HL-60 (cell line): ENCODE measurements around the gene SRMS.

Source experiments
- DNase-seq, 2 experiments: peaks; one replicate each; pipeline ENCODE4 v3.0.0-alpha.2; 2010 to 2020; ENCODE audit warnings: low read depth in 1 of 2, low spot score in 1 of 2
- H3K27ac ChIP-seq: fragments of 250-450 bp; sonication (Bioruptor Pico); replicated peaks from 2 replicates; pipeline ENCODE4 v1.5.1; 2020; ENCODE audit warnings: mild to moderate bottlenecking, moderate library complexity
- H3K27me3 ChIP-seq: fragments of 250-450 bp; sonication (Bioruptor Pico); 2 replicates; pipeline ENCODE4 v1.5.1; 2021; ENCODE audit warnings: mild to moderate bottlenecking, moderate library complexity; ENCODE audit not compliant: insufficient read depth, poor library complexity, severe bottlenecking
- H3K4me3 ChIP-seq: replicated peaks from 2 replicates; pipeline ENCODE4 v1.5.1; 2011; ENCODE audit warnings: mild to moderate bottlenecking, control low read depth, low read length; ENCODE audit not compliant: insufficient read depth
- GABPA ChIP-seq: IDR thresholded peaks from 2 replicates; pipeline ENCODE4 v1.6.1; 2012; ENCODE audit warnings: low read depth
- POLR2AphosphoS5 ChIP-seq: IDR thresholded peaks from 2 replicates; pipeline ENCODE4 v1.6.1; 2012; ENCODE audit warnings: low read depth
- SPI1 ChIP-seq: IDR thresholded peaks from 2 replicates; pipeline ENCODE4 v1.6.1; 2012; ENCODE audit warnings: low read depth, mild to moderate bottlenecking, borderline replicate concordance
- TF ChIP-seq, protein P1 (sequence below): IDR thresholded peaks from one replicate; pipeline ENCODE4 v1.5.1; 2011; ENCODE audit warnings: low read length, control low read depth, inconsistent platforms; ENCODE audit not compliant: insufficient read depth
- TF ChIP-seq, protein P2 (sequence below): IDR thresholded peaks from 2 replicates; pipeline ENCODE4 v1.6.1; 2012; ENCODE audit warnings: low read depth; ENCODE audit not compliant: insufficient replicate concordance

SRMS gene

DNA sequence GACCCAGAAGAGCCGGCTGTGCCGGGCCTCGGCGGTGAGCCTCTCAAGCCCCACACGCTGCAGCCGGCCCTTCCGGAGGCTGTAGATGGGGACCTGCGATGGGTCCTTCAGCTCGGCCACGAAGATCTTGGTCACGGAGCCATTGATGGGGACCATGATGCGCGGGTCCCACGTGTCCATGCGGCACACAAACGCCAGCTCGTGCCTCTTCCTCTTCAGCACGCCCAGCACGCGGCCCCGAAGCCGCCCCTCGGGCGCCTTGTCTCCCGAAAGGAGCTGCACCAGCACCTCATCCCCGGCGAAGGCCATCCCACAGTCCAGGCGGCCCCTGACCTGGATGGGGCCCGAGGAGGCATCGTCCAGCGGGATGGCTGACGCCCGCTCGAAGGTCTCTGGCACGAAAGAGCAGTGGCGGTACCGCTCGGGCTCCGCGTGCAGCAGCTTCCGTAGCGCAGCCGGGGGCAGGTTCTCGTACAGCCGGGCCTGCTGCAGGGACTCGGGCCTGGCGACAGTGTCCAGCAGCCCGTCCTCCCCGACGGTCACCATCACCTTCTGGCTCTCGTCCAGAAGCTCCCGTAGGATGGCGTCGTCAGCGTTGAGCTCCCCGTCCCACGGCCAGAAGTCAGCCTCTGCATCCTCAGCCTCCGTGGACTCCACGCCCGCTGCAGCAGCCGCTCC lies 17.6 kb upstream of the SRMS start:
- H3K27ac ChIP-seq: no peak overlapping the region
- TF ChIP-seq, protein P1, sequence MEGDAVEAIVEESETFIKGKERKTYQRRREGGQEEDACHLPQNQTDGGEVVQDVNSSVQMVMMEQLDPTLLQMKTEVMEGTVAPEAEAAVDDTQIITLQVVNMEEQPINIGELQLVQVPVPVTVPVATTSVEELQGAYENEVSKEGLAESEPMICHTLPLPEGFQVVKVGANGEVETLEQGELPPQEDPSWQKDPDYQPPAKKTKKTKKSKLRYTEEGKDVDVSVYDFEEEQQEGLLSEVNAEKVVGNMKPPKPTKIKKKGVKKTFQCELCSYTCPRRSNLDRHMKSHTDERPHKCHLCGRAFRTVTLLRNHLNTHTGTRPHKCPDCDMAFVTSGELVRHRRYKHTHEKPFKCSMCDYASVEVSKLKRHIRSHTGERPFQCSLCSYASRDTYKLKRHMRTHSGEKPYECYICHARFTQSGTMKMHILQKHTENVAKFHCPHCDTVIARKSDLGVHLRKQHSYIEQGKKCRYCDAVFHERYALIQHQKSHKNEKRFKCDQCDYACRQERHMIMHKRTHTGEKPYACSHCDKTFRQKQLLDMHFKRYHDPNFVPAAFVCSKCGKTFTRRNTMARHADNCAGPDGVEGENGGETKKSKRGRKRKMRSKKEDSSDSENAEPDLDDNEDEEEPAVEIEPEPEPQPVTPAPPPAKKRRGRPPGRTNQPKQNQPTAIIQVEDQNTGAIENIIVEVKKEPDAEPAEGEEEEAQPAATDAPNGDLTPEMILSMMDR: no peak
- TF ChIP-seq GABPA (no peak), SPI1 (no peak), POLR2AphosphoS5 (no peak)
- TF ChIP-seq, protein P2, sequence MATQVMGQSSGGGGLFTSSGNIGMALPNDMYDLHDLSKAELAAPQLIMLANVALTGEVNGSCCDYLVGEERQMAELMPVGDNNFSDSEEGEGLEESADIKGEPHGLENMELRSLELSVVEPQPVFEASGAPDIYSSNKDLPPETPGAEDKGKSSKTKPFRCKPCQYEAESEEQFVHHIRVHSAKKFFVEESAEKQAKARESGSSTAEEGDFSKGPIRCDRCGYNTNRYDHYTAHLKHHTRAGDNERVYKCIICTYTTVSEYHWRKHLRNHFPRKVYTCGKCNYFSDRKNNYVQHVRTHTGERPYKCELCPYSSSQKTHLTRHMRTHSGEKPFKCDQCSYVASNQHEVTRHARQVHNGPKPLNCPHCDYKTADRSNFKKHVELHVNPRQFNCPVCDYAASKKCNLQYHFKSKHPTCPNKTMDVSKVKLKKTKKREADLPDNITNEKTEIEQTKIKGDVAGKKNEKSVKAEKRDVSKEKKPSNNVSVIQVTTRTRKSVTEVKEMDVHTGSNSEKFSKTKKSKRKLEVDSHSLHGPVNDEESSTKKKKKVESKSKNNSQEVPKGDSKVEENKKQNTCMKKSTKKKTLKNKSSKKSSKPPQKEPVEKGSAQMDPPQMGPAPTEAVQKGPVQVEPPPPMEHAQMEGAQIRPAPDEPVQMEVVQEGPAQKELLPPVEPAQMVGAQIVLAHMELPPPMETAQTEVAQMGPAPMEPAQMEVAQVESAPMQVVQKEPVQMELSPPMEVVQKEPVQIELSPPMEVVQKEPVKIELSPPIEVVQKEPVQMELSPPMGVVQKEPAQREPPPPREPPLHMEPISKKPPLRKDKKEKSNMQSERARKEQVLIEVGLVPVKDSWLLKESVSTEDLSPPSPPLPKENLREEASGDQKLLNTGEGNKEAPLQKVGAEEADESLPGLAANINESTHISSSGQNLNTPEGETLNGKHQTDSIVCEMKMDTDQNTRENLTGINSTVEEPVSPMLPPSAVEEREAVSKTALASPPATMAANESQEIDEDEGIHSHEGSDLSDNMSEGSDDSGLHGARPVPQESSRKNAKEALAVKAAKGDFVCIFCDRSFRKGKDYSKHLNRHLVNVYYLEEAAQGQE: no peak

DNA sequence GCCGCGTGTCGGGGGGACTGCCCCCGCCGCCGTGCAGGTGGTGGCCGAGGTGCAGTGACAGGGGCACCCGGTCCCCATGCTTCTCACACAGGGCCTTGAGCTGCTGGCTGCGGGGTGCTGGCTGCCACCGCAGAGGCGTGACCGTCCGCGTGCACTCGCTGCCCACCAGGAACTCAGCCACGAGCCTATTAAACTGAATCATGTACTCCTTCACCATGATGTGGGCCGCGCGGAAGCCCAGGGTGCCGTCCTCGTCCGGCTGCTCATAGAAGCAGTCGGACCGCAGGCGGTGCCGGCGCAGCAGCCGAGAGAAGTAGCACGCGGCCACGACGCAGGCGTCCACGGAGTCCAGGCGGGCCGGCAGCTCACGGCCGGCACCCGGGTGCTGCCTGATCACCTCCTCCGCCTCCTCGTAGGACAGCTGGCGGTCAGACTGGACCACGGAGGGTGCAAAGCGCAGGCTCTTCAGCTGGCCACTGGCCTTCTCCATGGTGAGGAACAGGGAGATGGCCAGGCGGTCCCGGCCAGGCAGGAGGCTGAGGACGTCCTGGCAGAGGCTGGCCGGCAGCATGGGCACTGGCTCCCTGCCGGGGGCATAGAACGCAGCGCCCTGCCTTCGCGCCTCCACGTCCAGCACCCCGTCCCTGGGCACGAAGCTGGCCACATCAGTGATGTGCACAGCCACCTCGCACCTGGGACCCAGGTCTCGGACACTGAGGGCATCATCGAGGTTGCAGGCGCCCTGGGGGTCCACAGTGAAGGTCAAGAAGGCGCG lies 16.7 kb upstream of the SRMS start:
- no peak overlapping the region for H3K4me3 ChIP-seq
- TF ChIP-seq SPI1: no peak
- TF ChIP-seq POLR2AphosphoS5: no peak
- TF ChIP-seq GABPA: no peak
- TF ChIP-seq, protein P2: no peak
- TF ChIP-seq, protein P1: no peak
- H3K27ac ChIP-seq: no peak overlapping the region
- peaks cover 14% of the 10 kb centered on the region for H3K27me3 ChIP-seq
- no peak for DNase-seq

More for the DNA sequence above, 17.6 kb upstream of the SRMS start:
- H3K27me3 ChIP-seq: peaks cover 23% of the 10 kb centered on the region
- DNase-seq: no peak
- no peak overlapping the region for H3K4me3 ChIP-seq

DNA sequence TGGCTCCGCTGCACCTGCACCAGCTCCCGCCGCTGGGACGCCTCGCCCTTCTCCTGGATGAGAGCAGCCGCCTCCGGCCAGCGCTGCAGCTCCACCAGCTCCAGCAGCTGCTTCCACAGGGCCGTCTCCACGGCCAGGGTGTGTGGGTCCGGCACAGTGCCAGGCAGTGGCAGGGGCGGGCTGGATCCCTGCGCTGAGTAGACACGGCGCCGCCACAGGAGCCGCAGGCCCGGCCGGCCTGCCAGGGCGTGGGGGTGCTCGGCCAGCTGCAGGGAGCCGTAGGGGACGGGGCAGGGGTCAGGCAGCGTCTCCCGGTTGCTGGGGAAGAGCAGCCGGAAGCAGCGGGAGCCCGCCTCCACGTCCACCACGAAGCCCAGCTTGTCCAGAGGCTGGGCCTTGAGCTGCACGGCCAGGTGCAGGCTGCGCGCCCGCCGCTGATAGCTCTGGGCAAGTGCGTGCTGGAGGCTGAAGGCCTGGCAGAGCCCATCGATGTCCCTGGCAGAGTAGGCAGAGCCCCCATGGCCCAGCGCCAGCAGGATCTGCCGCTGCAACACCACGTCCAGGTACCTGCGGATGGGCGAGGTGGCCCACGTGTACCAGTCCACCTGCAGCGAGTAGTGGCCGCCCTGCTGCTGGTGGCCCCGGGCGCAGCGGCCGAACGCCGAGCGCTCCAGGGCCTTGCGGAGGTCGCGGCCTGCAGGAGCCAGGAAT lies 15.8 kb upstream of the SRMS start:
- peaks cover 6% of the 10 kb centered on the region for H3K27me3 ChIP-seq
- H3K4me3 ChIP-seq: no peak overlapping the region
- no peak for DNase-seq
- H3K27ac ChIP-seq: no peak overlapping the region
- TF ChIP-seq, protein P2: no peak
